ENCODE measurements around the gene ZDHHC7. TPM values are rescaled to one million over a fixed set of nuclear protein-coding genes. Genes with fewer than 3 reads are reported as not detected.

Gene ZDHHC7
- total and polyA plus RNA-seq, 4 donors: 2.5 to 14.9 (median 12.1) TPM

GRCh38 chr16:84925092-84925772 is 86.1 kb downstream of the ZDHHC7 start:
- H3K9me3 ChIP-seq (ENCODE audit: control insufficient read depth in 4 of 4, low read length in 3 of 4): no peaks in the 10 kb centered on the region
- no peak overlapping the region for H3K4me3 ChIP-seq (ENCODE audit: low read depth in 1 of 3, low read length in 3 of 3)
- H3K27me3 ChIP-seq (ENCODE audit: control insufficient read depth in 4 of 4, insufficient read depth in 4 of 4, low read length in 3 of 4): no peaks in the 10 kb centered on the region
- H3K36me3 ChIP-seq (ENCODE audit: control insufficient read depth in 4 of 4, insufficient read depth in 3 of 4, low read depth in 1 of 4, low read length in 3 of 4): no peaks in the 10 kb centered on the region
- H3K4me1 ChIP-seq (ENCODE audit: control insufficient read depth in 4 of 4, insufficient read depth in 4 of 4, low read length in 3 of 4): peaks cover 0 to 18% (median 7%) of the 10 kb centered on the region in 4 donors
- no peak overlapping the region for H3K9ac ChIP-seq (ENCODE audit: low read depth in 1 of 2, low read length in 2 of 2)
- WGBS: 42% methylated on average over 11 of the region's 11 CpGs
- TF ChIP-seq, protein P1, sequence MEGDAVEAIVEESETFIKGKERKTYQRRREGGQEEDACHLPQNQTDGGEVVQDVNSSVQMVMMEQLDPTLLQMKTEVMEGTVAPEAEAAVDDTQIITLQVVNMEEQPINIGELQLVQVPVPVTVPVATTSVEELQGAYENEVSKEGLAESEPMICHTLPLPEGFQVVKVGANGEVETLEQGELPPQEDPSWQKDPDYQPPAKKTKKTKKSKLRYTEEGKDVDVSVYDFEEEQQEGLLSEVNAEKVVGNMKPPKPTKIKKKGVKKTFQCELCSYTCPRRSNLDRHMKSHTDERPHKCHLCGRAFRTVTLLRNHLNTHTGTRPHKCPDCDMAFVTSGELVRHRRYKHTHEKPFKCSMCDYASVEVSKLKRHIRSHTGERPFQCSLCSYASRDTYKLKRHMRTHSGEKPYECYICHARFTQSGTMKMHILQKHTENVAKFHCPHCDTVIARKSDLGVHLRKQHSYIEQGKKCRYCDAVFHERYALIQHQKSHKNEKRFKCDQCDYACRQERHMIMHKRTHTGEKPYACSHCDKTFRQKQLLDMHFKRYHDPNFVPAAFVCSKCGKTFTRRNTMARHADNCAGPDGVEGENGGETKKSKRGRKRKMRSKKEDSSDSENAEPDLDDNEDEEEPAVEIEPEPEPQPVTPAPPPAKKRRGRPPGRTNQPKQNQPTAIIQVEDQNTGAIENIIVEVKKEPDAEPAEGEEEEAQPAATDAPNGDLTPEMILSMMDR (IDR thresholded peaks at IDR 0.05; ENCODE audit: low read depth, low read length, missing input control): peak; percentile 80
- TF ChIP-seq RAD21 (IDR thresholded peaks at IDR 0.05): peak; percentile 91 to 93
- no peak for TF ChIP-seq HNF4A (conservative IDR thresholded peaks at IDR 0.05)
- TF ChIP-seq ATF3 (IDR thresholded peaks at IDR 0.05): no peak
- TF ChIP-seq HNF4G (IDR thresholded peaks at IDR 0.05): no peak
- TF ChIP-seq JUND (IDR thresholded peaks at IDR 0.05): no peak
- no peak for TF ChIP-seq RXRA (IDR thresholded peaks at IDR 0.05)
- TF ChIP-seq SP1 (IDR thresholded peaks at IDR 0.05): no peak
- TF ChIP-seq, protein P2, sequence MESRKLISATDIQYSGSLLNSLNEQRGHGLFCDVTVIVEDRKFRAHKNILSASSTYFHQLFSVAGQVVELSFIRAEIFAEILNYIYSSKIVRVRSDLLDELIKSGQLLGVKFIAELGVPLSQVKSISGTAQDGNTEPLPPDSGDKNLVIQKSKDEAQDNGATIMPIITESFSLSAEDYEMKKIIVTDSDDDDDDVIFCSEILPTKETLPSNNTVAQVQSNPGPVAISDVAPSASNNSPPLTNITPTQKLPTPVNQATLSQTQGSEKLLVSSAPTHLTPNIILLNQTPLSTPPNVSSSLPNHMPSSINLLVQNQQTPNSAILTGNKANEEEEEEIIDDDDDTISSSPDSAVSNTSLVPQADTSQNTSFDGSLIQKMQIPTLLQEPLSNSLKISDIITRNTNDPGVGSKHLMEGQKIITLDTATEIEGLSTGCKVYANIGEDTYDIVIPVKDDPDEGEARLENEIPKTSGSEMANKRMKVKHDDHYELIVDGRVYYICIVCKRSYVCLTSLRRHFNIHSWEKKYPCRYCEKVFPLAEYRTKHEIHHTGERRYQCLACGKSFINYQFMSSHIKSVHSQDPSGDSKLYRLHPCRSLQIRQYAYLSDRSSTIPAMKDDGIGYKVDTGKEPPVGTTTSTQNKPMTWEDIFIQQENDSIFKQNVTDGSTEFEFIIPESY (IDR thresholded peaks at IDR 0.05): no peak
- no peak for TF ChIP-seq GABPA (IDR thresholded peaks at IDR 0.05 in 1 of 2, conservative IDR thresholded peaks at IDR 0.05 in 1 of 2)
- TF ChIP-seq MAX (IDR thresholded peaks at IDR 0.05): no peak
- no peak for TF ChIP-seq EGR1 (IDR thresholded peaks at IDR 0.05; ENCODE audit: low read depth in 2 of 2)
- TF ChIP-seq FOXA2 (IDR thresholded peaks at IDR 0.05): no peak
- no peak for TF ChIP-seq REST (IDR thresholded peaks at IDR 0.05)
- no peak for TF ChIP-seq FOXA1 (IDR thresholded peaks at IDR 0.05)
- TF ChIP-seq TAF1 (conservative IDR thresholded peaks at IDR 0.05): no peak
- TF ChIP-seq YY1 (IDR thresholded peaks at IDR 0.05): no peak
- peak; percentile 21 for TF ChIP-seq NR2F2 (IDR thresholded peaks at IDR 0.05)
- H3K27ac ChIP-seq (ENCODE audit: low read depth in 1 of 2, low read length in 2 of 2): no peak overlapping the region
- DNase-seq (ENCODE audit: low spot score): peak; percentile 85

Measured in liver (tissue), 9 donors.